ENCODE measurements around the gene ANK3.

DNA sequence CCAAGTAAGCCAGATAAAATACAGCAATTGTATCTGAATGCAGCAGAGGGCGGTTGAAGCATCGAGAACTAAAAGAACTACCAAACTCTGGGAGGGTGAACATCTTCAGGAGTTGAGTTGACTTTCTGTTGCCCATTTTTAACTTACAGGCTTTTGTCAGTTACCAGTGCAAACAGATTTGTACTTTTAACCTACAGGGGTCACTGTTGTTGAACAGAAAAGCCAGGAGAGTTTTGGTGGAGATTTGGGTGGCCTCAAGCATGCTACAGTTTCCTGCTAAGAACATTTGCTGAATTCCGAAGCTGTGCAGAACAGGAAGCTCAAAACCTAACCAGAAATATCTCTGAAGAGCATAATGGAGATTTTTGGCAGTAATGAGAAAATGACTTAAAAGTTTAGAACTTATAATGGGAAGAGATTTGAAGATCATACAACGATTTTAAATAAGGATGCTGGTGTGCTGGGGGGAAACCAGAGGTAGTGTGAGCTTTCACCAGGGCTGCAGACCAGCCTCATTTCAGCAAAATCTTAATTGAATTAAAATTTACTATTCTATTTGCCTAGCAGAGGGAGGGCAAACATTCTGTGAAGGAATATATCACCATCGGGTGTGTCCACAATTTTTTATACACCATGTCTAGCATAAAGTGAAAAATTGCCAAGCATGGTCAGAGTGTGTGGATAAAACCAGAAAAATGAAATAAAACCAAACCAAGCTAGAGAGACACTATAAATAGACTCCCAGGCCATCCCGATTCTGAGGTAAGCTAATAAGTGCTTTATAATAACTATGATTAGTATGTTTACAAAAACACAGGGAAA, 274.7 kb downstream of the ANK3 start:
- TF ChIP-seq, protein P1, sequence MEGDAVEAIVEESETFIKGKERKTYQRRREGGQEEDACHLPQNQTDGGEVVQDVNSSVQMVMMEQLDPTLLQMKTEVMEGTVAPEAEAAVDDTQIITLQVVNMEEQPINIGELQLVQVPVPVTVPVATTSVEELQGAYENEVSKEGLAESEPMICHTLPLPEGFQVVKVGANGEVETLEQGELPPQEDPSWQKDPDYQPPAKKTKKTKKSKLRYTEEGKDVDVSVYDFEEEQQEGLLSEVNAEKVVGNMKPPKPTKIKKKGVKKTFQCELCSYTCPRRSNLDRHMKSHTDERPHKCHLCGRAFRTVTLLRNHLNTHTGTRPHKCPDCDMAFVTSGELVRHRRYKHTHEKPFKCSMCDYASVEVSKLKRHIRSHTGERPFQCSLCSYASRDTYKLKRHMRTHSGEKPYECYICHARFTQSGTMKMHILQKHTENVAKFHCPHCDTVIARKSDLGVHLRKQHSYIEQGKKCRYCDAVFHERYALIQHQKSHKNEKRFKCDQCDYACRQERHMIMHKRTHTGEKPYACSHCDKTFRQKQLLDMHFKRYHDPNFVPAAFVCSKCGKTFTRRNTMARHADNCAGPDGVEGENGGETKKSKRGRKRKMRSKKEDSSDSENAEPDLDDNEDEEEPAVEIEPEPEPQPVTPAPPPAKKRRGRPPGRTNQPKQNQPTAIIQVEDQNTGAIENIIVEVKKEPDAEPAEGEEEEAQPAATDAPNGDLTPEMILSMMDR (optimal IDR thresholded peaks at IDR 0.05 in 1 of 3, IDR thresholded peaks at IDR 0.05 in 1 of 3, conservative IDR thresholded peaks at IDR 0.05 in 1 of 3; ENCODE audit: extremely low read depth in 1 of 3, insufficient read depth in 2 of 3, low read length in 3 of 3) = peak; percentile 43 to 56 (median 56)
- TF ChIP-seq EZH2 (IDR thresholded peaks at IDR 0.05; ENCODE audit: low read length) = no peak

All from keratinocyte (primary cell).